Subcutaneous adipose tissue (tissue), 4 donors: ENCODE measurements around the gene SLC26A11. TPM values are rescaled to one million over a fixed set of nuclear protein-coding genes. Genes with fewer than 3 reads are reported as not detected.

Experiments
- total RNA-seq, 4 donors: library from RNA; depleted of rRNA; stranded (reverse); fragments of >200 nt; gene quantifications; one replicate each; pipeline ENCODE4 v1.1.0, GENCODE V29; 2016
- TF ChIP-seq, protein P1 (sequence below): fragments of 450-650 bp; IDR thresholded peaks from one replicate; pipeline ENCODE4 v1.5.1; 2016; ENCODE audit warnings: low read depth, mild to moderate bottlenecking, control low read depth, antibody characterized with exemption, moderate library complexity

Gene SLC26A11
- total RNA-seq, 4 donors from 2014 or later, result 4.7 to 31.4 (median 13.0) TPM

GRCh38 chr17:80237386-80237785 is 17.2 kb downstream of the SLC26A11 start:
- TF ChIP-seq, protein P1, sequence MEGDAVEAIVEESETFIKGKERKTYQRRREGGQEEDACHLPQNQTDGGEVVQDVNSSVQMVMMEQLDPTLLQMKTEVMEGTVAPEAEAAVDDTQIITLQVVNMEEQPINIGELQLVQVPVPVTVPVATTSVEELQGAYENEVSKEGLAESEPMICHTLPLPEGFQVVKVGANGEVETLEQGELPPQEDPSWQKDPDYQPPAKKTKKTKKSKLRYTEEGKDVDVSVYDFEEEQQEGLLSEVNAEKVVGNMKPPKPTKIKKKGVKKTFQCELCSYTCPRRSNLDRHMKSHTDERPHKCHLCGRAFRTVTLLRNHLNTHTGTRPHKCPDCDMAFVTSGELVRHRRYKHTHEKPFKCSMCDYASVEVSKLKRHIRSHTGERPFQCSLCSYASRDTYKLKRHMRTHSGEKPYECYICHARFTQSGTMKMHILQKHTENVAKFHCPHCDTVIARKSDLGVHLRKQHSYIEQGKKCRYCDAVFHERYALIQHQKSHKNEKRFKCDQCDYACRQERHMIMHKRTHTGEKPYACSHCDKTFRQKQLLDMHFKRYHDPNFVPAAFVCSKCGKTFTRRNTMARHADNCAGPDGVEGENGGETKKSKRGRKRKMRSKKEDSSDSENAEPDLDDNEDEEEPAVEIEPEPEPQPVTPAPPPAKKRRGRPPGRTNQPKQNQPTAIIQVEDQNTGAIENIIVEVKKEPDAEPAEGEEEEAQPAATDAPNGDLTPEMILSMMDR, result no peak

DNA sequence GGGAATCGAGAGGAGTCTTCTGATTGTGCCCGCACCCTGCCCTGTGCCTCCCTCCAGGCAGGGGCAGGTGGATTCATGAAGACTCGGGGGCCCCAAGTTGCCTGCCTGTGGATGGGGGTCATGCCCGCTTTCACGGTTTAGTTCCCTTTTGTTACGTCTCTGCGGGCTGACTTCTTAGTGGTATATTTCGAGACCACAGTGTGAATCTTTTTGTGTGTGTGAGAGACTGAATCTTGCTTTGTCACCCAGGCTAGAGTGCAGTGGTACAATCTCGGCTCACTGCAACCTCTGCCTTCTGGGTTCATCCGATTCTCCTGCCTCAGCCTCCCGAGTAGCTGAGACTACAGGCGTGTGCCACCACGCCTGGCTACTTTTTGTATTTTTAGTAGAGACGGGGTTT is 22.3 kb downstream of the SLC26A11 start:
- TF ChIP-seq, protein P1, result no peak

- TF ChIP-seq, protein P1, result no peak
Measured at GRCh38 chr17:80243526-80244433, 23.6 kb downstream of the SLC26A11 start.

- TF ChIP-seq, protein P1, result no peak
Measured at GRCh38 chr17:80244871-80245509, 24.8 kb downstream of the SLC26A11 start.

- TF ChIP-seq, protein P1, result no peak
Measured at GRCh38 chr17:80245566-80246265, 25.5 kb downstream of the SLC26A11 start.

DNA sequence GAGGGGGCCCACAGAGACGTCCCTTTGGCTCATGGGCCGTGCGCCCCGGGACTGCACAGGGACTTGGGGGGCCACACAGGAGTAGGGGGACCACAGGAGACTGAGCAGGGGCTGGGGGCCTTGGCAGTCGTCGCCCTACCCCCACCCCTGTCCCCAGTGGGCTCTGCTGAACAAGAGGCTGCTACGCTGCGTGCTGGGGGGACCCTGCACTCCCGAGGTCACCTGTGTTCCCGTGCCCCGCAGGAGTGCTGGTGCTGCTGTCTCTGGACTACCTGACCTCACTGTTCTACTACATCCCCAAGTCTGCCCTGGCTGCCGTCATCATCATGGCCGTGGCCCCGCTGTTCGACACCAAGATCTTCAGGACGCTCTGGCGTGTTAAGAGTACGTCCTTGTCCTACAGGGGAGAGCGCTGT is 26.0 kb downstream of the SLC26A11 start:
- TF ChIP-seq, protein P1, result no peak

GRCh38 chr17:80246726-80247125 is 26.5 kb downstream of the SLC26A11 start:
- TF ChIP-seq, protein P1, result no peak
